K562 (cell line): ENCODE data around the gene NABP2. TPM values are rescaled to one million over a fixed set of nuclear protein-coding genes. Genes with fewer than 3 reads are reported as not detected.

Experiments
- PML ChIP-seq: IDR thresholded peaks from 2 replicates; pipeline ENCODE4 v1.6.1; 2012; ENCODE audit warnings: low read length, inconsistent platforms
- POLR2B ChIP-seq: fragments of 450-650 bp; IDR thresholded peaks from 2 replicates; pipeline ENCODE4 v1.6.1; 2018; ENCODE audit warnings: low read depth; ENCODE audit not compliant: partially characterized antibody
- TSC22D4 ChIP-seq: fragments of 450-650 bp; IDR thresholded peaks from 2 replicates; pipeline ENCODE4 v1.6.1; 2016; ENCODE audit warnings: missing genetic modification characterization, missing biosample characterization, control low read depth
- polyA plus RNA-seq, 8 experiments: library from polyadenylated mRNA; depleted of rRNA in 4 of 8; stranded (reverse) in 5 of 8; unstranded in 3 of 8; fragments of >200 nt; fragmentation: Nextera tagmentation in 2 of 8; fragmentation: Illumina TruSeq in 1 of 8; extraction: Ambion mirVana in 2 of 8; extraction: Trizol in 1 of 8; gene quantifications; 2 replicates each; pipeline versions ENCODE4 v1.2.1 to v1.2.3, GENCODE V29; 2011 to 2014; ENCODE audit warnings: inconsistent platforms in 1 of 8, missing spikeins in 1 of 8
- total RNA-seq, 7 experiments: library from RNA; depleted of rRNA in 6 of 7; stranded (reverse); fragments of >200 nt in 6 of 7; fragmentation: Illumina TruSeq in 2 of 7; extraction: Trizol in 2 of 7; gene quantifications; 2 replicates each; pipeline versions ENCODE4 v1.2.1 to v1.2.3, GENCODE V29; 2011 to 2021; ENCODE audit warnings: low replicate concordance in 1 of 7
- TF ChIP-seq, protein P1 (sequence below), 2 experiments: fragments of 450-650 bp; formaldehyde crosslinking in 1 of 2; IDR thresholded peaks; 2 replicates each; pipeline versions ENCODE4 v1.4.0 to v1.6.1; 2014 to 2020; ENCODE audit warnings: mild to moderate bottlenecking in 2 of 2, borderline replicate concordance in 1 of 2, low read depth in 1 of 2
- TF ChIP-seq, protein P2 (sequence below): sonication (generic); IDR thresholded peaks from 2 replicates; pipeline ENCODE4 v1.6.1; 2016
- TF ChIP-seq, protein P3 (sequence below): fragments of 450-650 bp; IDR thresholded peaks from 2 replicates; pipeline ENCODE4 v1.6.1; 2018; ENCODE audit not compliant: partially characterized antibody
- TF ChIP-seq, protein P4 (sequence below), 3 experiments: IDR thresholded peaks in 2 of 3; conservative IDR thresholded peaks in 1 of 3; 2 replicates each; pipeline ENCODE4 v1.5.1; 2011 to 2012; ENCODE audit warnings: low read length in 3 of 3, mild to moderate bottlenecking in 3 of 3, control low read depth in 2 of 3, improper control_type of control experiment in 1 of 3, inconsistent platforms in 1 of 3, low read depth in 1 of 3, mixed read lengths in 1 of 3, moderate library complexity in 1 of 3; ENCODE audit not compliant: insufficient read depth in 2 of 3

The NABP2 gene
- total and polyA plus RNA-seq, 9 of the 15 experiments (the other 6 are each of a cell fraction or from before 2014, with no cell fraction given), result 11.3 to 60.6 (median 43.5) TPM

DNA sequence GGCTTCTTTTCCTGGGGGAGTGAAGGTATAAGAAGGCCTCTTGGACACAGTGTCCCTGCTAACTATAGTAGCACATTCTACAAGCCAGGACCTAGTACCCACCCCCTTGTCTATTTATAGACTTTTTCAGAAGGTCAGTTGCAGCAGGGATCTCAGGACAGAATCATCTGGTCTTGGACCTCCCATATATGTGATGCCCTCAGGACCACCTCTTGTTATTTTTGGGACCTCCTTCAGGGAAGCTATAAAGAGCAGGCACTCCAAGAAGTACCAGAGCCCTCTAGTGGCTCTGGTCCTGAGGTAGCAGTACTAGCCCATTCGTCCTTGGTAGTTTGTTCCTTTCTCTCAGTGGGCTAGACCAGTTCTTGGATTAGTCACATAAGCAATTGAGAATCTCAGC is 46.9 kb downstream of the NABP2 start (continued):
- TF ChIP-seq, protein P1, sequence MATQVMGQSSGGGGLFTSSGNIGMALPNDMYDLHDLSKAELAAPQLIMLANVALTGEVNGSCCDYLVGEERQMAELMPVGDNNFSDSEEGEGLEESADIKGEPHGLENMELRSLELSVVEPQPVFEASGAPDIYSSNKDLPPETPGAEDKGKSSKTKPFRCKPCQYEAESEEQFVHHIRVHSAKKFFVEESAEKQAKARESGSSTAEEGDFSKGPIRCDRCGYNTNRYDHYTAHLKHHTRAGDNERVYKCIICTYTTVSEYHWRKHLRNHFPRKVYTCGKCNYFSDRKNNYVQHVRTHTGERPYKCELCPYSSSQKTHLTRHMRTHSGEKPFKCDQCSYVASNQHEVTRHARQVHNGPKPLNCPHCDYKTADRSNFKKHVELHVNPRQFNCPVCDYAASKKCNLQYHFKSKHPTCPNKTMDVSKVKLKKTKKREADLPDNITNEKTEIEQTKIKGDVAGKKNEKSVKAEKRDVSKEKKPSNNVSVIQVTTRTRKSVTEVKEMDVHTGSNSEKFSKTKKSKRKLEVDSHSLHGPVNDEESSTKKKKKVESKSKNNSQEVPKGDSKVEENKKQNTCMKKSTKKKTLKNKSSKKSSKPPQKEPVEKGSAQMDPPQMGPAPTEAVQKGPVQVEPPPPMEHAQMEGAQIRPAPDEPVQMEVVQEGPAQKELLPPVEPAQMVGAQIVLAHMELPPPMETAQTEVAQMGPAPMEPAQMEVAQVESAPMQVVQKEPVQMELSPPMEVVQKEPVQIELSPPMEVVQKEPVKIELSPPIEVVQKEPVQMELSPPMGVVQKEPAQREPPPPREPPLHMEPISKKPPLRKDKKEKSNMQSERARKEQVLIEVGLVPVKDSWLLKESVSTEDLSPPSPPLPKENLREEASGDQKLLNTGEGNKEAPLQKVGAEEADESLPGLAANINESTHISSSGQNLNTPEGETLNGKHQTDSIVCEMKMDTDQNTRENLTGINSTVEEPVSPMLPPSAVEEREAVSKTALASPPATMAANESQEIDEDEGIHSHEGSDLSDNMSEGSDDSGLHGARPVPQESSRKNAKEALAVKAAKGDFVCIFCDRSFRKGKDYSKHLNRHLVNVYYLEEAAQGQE (IDR thresholded peaks at IDR 0.05; ENCODE audit: borderline replicate concordance), result peak; percentile 44; the same call in 1 of the 2 replicates
- TF ChIP-seq, protein P1 (CRISPR knock-in tag; IDR thresholded peaks at IDR 0.05; ENCODE audit: low read depth), result no peak
- TF ChIP-seq, protein P2, sequence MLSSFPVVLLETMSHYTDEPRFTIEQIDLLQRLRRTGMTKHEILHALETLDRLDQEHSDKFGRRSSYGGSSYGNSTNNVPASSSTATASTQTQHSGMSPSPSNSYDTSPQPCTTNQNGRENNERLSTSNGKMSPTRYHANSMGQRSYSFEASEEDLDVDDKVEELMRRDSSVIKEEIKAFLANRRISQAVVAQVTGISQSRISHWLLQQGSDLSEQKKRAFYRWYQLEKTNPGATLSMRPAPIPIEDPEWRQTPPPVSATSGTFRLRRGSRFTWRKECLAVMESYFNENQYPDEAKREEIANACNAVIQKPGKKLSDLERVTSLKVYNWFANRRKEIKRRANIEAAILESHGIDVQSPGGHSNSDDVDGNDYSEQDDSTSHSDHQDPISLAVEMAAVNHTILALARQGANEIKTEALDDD, result peak; percentile 48; the same call in 1 of the 2 replicates
- no peak for TF ChIP-seq PML
- TF ChIP-seq TSC22D4 (tag), result no peak
- peak; percentile 11 for TF ChIP-seq POLR2B
- TF ChIP-seq, protein P3, sequence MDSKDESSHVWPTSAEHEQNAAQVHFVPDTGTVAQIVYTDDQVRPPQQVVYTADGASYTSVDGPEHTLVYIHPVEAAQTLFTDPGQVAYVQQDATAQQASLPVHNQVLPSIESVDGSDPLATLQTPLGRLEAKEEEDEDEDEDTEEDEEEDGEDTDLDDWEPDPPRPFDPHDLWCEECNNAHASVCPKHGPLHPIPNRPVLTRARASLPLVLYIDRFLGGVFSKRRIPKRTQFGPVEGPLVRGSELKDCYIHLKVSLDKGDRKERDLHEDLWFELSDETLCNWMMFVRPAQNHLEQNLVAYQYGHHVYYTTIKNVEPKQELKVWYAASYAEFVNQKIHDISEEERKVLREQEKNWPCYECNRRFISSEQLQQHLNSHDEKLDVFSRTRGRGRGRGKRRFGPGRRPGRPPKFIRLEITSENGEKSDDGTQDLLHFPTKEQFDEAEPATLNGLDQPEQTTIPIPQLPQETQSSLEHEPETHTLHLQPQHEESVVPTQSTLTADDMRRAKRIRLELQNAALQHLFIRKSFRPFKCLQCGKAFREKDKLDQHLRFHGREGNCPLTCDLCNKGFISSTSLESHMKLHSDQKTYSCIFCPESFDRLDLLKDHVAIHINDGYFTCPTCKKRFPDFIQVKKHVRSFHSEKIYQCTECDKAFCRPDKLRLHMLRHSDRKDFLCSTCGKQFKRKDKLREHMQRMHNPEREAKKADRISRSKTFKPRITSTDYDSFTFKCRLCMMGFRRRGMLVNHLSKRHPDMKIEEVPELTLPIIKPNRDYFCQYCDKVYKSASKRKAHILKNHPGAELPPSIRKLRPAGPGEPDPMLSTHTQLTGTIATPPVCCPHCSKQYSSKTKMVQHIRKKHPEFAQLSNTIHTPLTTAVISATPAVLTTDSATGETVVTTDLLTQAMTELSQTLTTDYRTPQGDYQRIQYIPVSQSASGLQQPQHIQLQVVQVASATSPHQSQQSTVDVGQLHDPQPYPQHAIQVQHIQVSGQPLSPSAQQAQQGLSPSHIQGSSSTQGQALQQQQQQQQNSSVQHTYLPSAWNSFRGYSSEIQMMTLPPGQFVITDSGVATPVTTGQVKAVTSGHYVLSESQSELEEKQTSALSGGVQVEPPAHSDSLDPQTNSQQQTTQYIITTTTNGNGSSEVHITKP, result peak; percentile 17
- TF ChIP-seq, protein P4, sequence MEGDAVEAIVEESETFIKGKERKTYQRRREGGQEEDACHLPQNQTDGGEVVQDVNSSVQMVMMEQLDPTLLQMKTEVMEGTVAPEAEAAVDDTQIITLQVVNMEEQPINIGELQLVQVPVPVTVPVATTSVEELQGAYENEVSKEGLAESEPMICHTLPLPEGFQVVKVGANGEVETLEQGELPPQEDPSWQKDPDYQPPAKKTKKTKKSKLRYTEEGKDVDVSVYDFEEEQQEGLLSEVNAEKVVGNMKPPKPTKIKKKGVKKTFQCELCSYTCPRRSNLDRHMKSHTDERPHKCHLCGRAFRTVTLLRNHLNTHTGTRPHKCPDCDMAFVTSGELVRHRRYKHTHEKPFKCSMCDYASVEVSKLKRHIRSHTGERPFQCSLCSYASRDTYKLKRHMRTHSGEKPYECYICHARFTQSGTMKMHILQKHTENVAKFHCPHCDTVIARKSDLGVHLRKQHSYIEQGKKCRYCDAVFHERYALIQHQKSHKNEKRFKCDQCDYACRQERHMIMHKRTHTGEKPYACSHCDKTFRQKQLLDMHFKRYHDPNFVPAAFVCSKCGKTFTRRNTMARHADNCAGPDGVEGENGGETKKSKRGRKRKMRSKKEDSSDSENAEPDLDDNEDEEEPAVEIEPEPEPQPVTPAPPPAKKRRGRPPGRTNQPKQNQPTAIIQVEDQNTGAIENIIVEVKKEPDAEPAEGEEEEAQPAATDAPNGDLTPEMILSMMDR (IDR thresholded peaks at IDR 0.05 in 2 of 3, conservative IDR thresholded peaks at IDR 0.05 in 1 of 3; ENCODE audit: insufficient read depth in 2 of 3, low read depth in 1 of 3, low read length in 3 of 3), result peak; percentile 63 to 69 (median 68)
- TF ChIP-seq, all 486 proteins: peak for 16
